LNCAP (cell line): ENCODE data around the gene FGD3.

Experiments used
- CTCF ChIP-seq: fragments of 450-650 bp; IDR thresholded peaks from 2 replicates; pipeline ENCODE4 v1.5.1; 2017; ENCODE audit warnings: mild to moderate bottlenecking

Gene FGD3

GRCh38 chr9:92976431-92976830 is 29.1 kb downstream of the FGD3 start:
- TF ChIP-seq CTCF = no peak

- no peak for TF ChIP-seq CTCF
Measured at GRCh38 chr9:92977279-92977678, 30.0 kb downstream of the FGD3 start.

- no peak for TF ChIP-seq CTCF
Measured at GRCh38 chr9:92978345-92978875, 31.1 kb downstream of the FGD3 start.

- no peak for TF ChIP-seq CTCF
Measured at GRCh38 chr9:92979283-92980056, 32.1 kb downstream of the FGD3 start.

- TF ChIP-seq CTCF = no peak
Measured at GRCh38 chr9:92980085-92980745, 32.9 kb downstream of the FGD3 start.

- TF ChIP-seq CTCF = no peak
Measured at GRCh38 chr9:92982130-92982529, 34.8 kb downstream of the FGD3 start.

- TF ChIP-seq CTCF = no peak
Measured at GRCh38 chr9:92983984-92984589, 36.8 kb downstream of the FGD3 start.
